H54 (cell line): ENCODE measurements around the gene EXOC4.

Source experiments
- DNase-seq: peaks from one replicate; pipeline ENCODE4 v3.0.0; 2011; ENCODE audit warnings: low spot score, mixed read lengths; ENCODE audit not compliant: insufficient read length
- FAIRE-seq: peaks from 3 replicates; lab custom pipeline; 2011; peaks lifted over from hg19 to GRCh38; lab: Jason Lieb, UNC
- POLR2A ChIP-seq: IDR thresholded peaks from 2 replicates; pipeline ENCODE4 v1.6.1; 2011; ENCODE audit warnings: low read depth, mild to moderate bottlenecking, low read length

EXOC4 gene

GRCh38 chr7:133829336-133829897 lies 576.5 kb downstream of the EXOC4 start:
- DNase-seq (peak; percentile 21), FAIRE-seq (peak; percentile 96)
- TF ChIP-seq POLR2A = no peak

DNA sequence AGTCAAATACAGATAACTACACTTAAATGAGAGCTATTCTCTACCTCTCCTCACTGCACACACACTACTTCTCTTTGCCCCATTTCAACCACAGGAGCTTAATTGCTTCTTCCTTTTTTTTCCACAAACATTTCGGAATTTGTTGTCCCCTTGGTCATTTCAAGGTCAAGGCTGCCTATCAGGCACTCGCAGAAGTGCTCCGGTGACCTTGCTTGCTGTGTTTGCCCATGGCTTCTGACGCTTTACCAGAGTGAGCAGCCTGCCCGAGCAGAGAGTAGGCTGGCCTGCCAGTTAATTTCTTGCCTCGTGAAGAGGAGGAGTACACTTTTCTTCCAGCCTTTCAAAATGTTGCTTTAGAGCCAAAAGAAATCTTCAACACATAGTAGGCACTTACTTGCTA lies 577.2 kb downstream of the EXOC4 start:
- DNase-seq (no peak), FAIRE-seq (no peak)

DNA sequence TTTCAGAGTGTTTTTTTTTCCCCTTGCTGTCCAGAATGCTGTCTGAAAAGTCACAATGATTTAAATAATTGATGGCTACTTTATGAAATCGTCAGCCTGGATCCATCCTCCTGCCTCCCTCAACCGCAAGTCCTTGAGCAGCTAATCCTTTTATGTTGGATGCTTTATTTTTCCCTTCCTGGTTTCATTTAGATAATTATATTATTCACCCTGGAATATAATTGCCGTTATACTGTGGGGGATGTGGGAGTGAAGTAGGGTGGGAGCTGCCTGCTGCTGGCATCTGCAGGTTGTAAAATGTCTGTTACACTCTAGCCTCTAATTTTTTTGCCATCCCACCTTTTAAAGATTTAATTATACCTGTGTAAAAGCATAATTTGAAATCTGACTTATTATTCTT lies 583.8 kb downstream of the EXOC4 start:
- no peak for FAIRE-seq
- no peak for TF ChIP-seq POLR2A
- no peak for DNase-seq

More for the DNA sequence above, 577.2 kb downstream of the EXOC4 start:
- no peak for TF ChIP-seq POLR2A

GRCh38 chr7:133837224-133837623 lies 584.3 kb downstream of the EXOC4 start:
- DNase-seq (no peak), FAIRE-seq (no peak)
- TF ChIP-seq POLR2A = no peak

DNA sequence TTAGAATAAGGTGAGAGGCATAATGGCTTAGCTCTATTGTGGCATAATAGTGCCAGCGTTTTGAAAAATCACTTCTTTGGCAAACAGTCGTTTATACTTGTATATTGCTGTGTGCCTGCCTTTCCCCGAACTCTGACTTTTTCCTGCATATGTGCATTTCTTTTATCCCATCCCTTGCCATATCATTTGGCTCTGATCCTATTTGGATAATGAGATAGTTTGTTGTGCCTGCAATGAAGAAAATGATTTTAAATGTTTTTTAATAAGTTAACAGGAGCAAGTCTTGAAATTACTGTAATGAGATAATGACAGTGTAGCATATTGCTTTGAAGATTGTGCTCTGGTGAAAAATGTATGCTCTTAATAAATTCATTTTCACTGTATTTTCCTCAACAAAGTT lies 586.2 kb downstream of the EXOC4 start:
- FAIRE-seq (no peak), DNase-seq (no peak)
- no peak for TF ChIP-seq POLR2A

DNA sequence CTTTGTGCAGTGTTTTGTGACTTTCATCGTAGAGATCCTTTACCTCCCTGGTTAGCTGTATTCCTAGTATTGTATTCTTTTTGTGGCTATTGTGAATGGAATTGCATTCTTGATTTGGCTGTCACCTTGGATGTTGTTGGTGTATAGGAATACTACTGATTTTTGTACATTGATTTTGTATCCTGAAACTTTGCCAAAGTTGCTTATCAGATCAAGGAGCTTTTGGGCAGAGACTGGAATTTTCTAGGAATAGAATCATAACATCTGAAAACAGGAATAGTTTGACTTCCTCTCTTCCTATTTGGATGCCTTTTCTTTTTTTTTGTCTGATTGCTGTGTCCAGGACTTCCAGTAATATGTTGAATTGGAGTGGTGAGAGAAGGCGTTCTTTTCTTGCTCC lies 590.5 kb downstream of the EXOC4 start:
- no peak for TF ChIP-seq POLR2A
- no peak for FAIRE-seq

GRCh38 chr7:133845005-133845404 lies 592.1 kb downstream of the EXOC4 start:
- FAIRE-seq = no peak
- no peak for TF ChIP-seq POLR2A
- DNase-seq = no peak

More for the DNA sequence above, 590.5 kb downstream of the EXOC4 start:
- DNase-seq = no peak

DNA sequence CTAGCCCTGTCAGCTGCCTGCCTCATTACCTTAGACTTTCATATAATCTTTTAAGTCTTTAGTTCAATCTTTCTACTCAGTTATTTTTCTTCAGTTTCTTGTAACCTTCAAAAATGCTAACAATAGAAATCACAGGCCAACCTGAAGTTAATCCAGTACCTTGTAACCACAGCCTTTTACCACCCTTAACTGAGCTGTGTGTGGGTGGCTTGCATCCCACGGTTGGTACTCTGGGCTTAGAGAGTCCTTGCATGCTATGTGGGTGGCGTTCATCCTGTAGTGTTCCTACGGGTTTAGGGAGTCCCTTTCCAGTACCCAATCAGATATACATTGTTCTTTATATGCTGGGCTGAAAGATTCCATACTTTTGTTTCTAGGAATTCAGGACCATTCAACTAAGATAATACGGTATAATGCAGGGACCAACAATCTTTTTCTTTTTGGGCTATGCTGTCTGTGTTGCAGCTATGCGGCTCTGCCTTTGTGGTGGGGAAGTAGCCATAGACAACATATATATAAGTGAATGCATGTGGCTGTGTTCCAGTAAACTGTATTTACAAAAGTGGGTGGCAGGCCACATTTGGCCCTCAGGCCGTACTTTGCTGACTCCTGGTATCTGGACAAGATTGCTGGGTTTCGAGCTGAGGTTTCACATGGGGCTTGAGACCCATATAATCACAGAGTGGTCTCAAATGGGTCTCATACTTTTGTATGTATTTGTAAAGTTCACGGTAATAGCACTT lies 593.5 kb downstream of the EXOC4 start:
- DNase-seq = no peak
- TF ChIP-seq POLR2A = no peak
- no peak for FAIRE-seq

DNA sequence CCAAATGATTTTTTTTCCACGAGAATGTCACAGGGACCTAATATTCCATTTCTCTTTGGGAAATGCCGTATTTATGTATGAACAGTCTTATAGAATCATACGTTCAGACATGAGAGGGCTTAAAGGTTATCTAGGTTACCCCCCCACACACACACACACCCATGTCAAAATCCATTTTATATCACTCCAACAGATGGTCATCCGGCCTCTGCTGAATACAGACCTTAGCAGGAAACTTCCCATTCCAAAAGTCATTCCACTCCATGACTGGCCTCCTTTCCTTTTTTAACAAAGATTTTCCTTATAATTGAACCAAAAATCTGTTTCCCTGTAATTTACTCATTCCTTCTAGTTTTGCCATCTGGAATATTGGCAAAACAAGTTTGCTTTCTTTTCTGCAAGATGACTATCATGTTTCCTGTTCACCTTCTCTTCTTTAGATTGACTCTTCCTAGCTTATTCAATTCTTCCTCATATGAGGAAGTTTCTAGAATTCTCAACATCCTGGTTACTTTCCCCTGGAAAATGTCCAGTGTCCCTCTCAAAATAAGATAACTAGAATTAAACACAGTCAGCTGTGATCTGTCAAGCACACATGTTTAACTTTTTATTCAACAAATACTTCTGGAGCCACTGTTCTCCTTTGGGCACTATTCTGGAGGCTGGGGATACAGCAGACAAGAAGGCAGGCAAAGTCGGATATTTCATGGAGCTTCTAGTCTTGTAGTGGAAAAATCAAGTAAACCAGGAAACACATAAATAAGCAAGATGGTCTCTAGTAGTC lies 597.8 kb downstream of the EXOC4 start:
- no peak for DNase-seq
- FAIRE-seq = no peak
- TF ChIP-seq POLR2A = no peak

DNA sequence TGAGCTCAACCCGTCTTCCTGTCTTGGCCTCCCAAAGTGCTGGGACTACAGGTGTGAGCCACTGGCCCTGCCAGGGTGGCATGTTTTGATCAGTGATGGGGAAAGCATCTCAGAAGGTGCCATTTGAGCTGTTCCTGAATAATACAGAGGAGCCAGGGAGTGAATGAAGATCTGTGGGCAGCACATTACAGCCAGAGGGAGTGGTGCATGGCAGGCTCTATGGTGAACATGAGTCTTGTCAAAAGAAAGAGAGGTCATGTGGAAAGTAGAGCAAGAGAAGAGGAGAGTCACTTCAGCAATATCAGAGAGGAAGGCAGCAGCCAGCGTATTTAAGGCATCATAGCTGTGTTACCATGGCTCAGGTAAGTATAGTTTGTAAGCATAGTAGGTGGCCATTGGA lies 598.5 kb downstream of the EXOC4 start:
- DNase-seq (no peak), FAIRE-seq (no peak)
- TF ChIP-seq POLR2A = no peak

GRCh38 chr7:133853706-133854276 lies 600.9 kb downstream of the EXOC4 start:
- DNase-seq (peak; percentile 23), FAIRE-seq (peak; percentile 87)
- TF ChIP-seq POLR2A = no peak

- no peak for TF ChIP-seq POLR2A
- no peak for FAIRE-seq
- DNase-seq = no peak
These were observed 601.9 kb downstream of the EXOC4 start for GRCh38 chr7:133854739-133855138.

DNA sequence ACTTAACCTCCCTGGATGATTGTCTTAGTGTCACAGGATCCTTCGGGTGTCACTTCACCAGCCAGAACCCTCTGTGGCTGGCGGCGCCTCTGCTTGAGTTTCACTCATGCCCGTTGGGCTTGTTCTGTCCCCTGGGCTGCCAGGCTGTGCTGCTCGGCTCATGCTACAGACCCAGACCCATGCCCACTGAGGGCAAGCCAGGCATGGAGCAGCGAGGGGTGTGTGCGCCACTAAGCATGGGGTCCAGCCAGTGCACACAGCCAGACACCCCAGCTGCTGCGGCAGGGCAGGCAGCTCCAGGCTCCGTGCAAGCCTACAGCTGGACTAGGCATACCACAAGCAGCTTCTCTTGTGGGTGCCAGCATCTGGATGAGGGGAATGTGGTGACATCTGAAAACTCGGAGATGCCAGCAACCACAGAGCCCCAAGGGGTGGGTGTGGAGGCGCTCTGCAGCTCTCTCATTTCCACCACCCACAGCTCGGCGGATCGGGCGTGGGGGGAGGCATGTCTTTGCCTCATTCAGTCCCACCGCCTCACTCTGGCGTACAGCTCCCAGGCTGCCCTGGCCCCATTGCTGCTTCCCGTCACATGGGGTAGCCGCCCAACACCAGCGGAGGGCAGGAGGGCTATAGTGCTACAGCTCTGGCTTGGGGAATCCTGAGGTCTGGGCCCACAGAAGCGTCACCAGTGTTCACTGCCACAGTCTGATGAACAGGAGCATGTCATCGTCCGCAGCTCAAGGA lies 604.7 kb downstream of the EXOC4 start:
- DNase-seq (no peak), FAIRE-seq (no peak)

More for the DNA sequence above, 604.7 kb downstream of the EXOC4 start:
- TF ChIP-seq POLR2A = no peak
